HG02852 (cell line): ENCODE measurements around the gene ADAT3.
"Not testable (repeated sequence)": the region's sequence is repeated elsewhere in the genome, so short reads cannot be mapped to it uniquely, and the experiment has no call there.

Experiments
- ATAC-seq: cut with Tn5 transposase; IDR thresholded peaks from one replicate; pipeline ENCODE4 v1.9.1; 2021; ENCODE audit warnings: mild to moderate bottlenecking, moderate library complexity; ENCODE audit not compliant: unreplicated experiment

The ADAT3 gene

DNA sequence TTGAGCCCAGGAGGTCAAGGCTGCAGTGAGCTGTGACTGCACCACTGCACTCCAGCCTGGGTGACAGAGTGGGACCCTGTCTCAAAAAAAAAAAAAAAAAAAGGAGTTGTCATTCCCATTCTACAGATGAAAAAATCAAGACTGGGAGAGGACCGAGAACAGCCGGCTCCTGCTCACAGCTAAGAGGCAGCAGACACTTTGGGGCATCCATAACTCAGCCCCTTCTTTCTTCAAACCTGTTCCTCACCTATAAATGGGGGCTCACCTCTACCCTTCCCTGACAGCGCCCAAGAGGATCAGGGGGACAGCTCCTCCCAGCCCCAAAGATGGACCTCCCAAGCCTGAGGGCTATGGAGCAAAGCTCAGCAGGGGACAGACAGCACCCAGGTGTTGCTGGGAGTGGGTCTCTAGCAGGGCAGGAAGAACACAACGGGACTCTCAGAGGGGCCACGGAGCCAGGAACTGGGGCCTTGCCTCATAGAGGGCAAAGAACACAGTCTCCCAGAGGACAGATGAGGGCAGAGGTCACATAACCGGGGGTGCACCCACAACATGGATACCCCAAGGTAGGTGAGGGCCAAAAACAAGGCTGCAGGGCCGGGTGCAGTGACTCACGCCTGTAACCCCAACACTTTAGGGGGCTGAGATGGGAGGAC lies 38.4 kb upstream of the ADAT3 start:
- no peak for ATAC-seq

- ATAC-seq, result no peak
Measured at GRCh38 chr19:1867349-1867724, 37.9 kb upstream of the ADAT3 start.

DNA sequence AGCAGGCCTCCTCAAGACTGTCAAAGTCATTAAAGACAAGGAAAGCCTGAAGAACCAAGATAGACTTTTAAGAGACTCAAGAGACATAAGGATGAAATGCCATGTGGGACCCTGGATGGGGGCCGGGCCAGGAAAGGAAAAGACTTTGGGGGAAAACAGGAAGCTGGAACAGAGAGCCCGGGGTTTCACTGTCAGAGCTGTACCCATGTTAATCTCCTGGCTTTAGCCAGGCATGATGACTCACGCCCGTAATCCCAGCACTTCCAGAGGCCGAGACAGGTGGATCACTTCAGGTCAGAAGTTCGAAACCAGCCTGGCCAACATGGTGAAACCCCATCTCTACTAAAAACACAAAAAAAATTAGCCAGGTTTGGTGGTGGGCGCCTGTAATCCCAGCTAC lies 36.2 kb upstream of the ADAT3 start:
- ATAC-seq, result no peak

- no peak for ATAC-seq
Measured at GRCh38 chr19:1871140-1871597, 34.0 kb upstream of the ADAT3 start.

GRCh38 chr19:1871630-1872029 lies 33.6 kb upstream of the ADAT3 start:
- no peak for ATAC-seq

DNA sequence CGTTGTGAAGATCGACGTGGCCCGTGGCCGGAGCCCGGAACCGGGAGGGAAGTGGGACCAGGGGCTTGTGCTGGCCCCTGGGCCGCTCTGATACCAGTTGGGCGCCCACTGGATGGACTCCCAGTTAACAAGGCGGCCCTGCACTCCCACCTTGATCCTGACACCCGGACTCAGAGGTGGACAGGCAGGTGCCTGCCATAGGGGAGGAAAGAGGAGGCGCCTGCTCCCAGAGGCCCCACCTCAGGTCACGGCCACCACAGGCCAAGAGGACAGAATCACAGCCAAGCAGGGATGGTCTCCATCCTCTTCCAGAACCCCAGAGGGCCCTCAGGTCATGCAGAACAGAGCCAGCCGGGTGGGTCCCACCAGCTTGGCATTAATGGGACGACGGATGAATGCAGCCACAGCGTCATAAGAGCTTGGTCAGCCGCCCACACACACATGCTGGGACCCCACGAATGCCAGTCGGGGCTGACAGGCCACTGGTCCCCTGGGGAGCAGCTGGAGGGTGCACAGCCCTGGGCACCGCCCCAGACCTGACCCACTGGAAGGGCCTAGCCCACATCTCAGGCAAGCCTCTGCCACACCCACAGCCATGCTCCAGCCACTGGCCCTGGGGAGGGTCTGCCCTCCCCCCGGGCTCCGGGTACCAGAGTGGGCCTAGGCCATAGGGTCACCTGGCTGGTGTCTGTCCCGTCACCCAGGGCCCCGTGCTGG lies 32.2 kb upstream of the ADAT3 start:
- no peak for ATAC-seq

DNA sequence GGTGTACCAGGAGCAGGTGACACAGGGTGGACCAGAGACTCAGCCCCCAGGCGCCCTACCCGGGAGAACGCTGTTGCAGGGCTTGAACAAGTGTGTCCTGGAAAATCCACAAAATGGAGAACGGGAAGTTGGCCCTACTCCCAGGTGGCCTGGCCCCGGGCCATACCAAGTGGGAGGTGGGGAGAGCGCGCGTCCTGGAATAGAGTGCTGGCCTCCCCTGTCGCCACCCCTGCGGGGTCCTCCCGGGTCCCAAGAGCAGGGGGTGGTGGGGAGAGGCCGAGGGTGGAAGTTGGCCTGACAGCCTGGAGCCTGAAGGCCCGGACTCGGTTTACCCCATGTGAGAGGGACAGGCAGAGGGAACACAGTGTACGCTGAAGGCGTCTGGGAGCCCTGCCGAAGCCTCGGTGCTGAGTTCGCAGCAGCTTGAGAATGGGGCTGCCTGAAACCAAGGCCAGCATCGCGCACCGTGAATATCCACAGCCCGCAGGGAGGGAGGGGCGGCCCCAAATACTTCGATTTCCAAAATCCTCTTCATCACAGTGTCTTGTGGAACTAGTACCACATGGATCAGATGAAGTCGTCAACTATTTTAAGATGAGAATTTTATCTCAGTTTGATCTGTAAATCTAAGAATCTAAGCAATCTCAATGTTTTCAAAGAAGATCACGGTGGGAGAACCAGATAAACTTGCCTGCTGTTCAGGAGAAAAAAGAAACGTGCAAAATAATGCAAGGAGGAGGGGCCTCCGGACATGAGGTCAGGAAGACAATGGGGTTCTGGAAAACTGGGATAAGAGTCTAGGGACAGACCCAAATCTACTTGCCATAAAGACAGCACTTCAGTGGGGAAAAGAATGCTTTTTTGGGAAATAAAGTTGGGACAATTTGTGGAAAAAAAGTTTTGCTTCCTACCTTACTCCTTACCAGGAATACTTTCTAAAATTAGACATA lies 31.4 kb upstream of the ADAT3 start:
- no peak for ATAC-seq

GRCh38 chr19:1874554-1875185 lies 30.5 kb upstream of the ADAT3 start:
- no peak for ATAC-seq

- not testable (repeated sequence) for ATAC-seq
Measured at GRCh38 chr19:1875265-1875645, 29.9 kb upstream of the ADAT3 start.

DNA sequence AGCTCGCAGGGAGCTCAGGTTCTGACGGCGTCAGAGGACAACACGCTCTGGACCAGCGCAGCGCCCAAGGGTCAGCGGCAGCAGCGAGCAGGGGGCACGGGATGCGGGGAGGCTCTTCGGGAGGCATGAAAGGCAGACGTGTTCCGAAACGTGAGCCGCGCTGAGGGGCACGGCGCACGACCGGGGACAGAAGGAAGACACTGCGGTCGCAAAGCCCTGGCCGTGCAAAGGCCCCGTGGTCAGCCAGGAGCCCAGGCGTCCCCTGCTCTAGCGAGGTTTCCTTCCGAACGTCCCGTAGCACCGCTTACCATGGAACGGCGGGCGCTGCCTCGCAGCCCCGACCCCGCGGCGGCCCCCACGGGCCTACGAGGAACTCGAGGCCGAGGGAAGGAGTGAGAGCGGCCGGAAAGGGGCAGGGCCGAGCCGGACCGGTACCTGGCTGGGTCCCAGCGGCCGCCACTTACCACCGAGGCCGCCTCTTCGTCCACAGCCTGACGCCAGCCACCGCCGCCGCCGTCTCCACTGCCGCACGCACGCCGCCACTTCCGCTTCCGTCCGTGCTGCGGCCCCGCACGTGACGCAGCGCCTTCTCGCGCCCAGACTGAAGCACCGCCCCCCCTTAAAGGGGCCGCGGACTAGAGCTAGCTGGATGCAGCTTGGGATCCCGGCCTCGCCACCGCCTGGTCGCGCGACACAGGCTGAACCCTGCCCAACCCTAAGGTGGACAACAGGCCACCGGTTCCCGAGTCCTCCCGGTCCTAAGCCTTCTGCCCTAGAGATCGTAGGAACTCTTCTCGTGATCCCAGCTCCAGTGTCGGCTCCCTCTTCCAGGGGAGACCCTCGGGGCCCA lies 29.3 kb upstream of the ADAT3 start:
- ATAC-seq, result peak; percentile 89

- ATAC-seq, result not testable (repeated sequence)
Measured at GRCh38 chr19:1876496-1877279, 28.5 kb upstream of the ADAT3 start.

GRCh38 chr19:1877280-1877660 lies 27.9 kb upstream of the ADAT3 start:
- not testable (repeated sequence) for ATAC-seq

DNA sequence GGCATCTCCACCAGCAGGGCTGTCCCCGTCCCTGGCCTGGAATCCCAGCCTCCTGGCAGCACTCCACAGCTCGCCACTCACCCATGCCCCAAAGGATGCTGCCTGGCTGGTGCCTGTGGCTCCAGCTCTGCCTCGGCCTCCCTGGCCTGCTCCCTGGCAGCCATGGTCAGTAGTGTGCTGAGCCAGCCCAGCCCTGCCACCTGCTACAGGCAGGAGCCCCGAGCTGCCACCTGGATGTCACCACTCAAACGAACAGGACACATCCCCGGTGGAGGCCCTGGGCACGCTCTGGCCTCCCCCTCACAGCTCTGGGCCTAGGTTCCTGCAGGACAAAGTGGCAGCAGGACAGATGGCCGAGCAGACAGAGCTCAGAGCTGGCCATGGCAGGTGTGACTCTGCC lies 26.6 kb upstream of the ADAT3 start:
- not testable (repeated sequence) for ATAC-seq

DNA sequence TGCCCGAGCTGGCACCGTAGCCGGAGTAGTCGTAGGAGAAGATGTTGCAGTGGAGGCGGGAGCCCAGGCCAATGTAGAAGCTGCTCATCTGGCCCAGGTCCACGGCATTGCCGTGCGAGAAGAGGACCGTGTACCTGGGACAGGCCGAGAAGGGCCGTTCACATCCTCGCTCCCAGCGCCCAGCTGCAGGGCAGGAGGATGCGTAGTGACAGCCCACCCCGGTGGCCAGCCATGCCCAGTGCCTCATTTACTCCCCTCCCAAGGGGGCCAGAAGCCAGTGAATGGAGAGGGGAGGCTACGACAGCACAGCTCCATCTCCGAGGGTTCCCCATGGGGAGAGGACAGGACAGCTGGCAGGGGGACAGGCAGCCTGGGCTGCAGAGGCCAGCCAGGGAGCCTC lies 25.2 kb upstream of the ADAT3 start:
- ATAC-seq, result not testable (repeated sequence)

DNA sequence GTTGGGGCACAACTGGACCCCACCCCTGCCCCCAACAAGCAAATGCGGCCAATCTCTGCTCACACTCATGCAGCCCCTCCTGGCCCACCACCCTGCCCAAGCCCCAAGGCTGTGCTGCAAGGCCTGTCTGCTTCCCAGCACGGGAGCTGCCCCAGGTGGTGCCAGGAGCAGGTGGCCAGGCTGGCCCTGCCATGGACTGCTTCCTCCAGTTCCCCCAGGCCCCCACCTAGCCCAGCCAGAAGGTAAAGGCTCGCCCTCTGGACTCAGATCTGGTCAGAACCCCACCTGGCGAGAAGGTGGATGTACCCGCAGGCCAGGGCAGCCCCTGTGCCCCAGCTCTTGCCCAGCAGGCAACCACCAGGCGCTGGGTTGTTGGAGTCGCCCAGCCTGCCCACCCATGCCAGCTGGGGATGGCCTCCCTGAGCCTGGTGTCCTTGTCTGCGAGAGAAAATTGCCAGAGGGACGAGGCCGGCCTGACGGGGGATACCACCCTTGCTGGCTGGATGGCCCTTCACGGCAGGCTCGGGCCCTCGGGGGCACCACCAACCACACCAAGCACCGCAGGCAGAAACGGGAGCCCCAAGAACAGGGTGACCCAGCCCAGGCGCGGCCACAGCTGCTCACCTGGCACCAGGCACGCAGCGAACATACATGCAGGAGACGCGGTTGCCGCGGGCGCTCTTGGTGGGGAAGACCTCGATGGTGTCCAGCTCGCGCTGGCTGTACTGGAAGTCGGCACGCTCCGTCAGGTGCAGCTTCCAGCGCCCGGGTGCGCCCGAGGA lies 24.4 kb upstream of the ADAT3 start:
- no peak for ATAC-seq

GRCh38 chr19:1881393-1882088 lies 23.7 kb upstream of the ADAT3 start:
- not testable (repeated sequence) for ATAC-seq

DNA sequence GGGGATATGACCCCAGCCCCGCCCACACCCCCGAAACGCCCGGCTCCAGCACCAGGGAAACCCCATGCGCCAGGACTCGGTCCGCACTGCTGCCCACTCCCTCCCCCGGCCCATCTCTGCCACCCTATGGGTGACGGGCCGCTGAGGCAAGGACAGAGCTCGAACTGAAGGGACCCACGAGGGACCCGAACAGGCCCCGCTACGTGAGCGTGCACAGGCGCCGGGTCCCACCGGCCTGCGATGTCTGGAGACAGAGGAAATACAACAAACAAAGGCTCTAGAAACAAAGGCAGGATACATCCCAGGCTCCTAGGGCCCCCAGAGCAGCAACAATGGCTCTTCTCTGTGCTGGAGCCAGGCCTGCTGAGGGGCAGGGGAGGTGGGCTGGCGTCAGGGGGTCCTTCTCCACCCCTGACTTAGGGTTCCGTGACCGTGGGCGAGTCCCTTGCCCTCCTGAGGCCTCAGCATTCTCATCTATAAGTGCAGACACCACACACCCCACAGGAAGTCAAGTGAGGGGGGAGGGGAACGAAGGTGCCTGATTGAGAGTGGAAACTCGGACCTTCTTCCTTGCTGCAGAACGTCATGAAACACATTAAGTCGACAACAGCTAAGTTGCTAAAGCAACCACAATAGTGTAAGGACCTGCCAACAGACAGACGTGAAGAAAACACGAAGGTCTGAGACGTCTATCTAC lies 23.0 kb upstream of the ADAT3 start:
- ATAC-seq, result no peak
